Activated CD4-positive, alpha-beta T cell treated with anti-CD3 and anti-CD28 coated beads, Interleukin-2, amount 50 U/mL, for 1 hour (primary cell): ENCODE data around the gene DLGAP3.
A peak's percentile ranks its signal among the peaks of the same experiment; 100 is the strongest.

Experiments
- DNase-seq: peaks from one replicate; pipeline ENCODE4 v3.0.0-alpha.2; 2020

The DLGAP3 gene

GRCh38 chr1:34928699-34929496 is 552 bp downstream of the DLGAP3 start:
- no peak for DNase-seq

DNA sequence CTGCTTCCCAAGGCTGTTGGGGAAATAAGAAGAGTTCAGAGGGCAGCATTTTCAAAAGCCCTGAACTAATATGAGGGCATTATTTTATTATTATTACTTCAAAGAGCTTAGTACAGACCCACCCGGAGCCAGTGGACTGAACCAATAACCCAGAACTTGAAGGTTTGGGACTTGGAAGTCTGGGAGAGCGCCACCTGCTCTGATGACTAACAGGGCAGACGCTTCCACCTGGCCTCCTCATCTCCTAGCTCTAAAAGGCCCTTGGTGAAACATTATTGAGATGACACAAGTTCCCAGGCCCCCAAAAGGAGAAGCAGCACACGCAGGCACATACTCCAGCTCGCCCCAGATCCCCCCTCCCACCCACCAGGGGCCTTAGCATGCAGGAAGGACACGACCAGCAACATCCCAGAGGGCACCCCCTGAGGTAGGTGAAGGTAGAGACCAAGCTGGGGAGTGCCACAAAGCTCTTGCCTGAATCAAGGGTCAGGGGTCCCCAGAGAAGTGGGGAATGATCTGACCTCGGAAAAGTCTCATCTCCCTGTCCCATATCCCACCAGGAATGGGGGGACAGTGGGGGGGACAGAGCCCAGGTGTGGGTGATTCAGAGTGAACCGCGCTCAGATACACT is 1.3 kb downstream of the DLGAP3 start:
- no peak for DNase-seq

DNA sequence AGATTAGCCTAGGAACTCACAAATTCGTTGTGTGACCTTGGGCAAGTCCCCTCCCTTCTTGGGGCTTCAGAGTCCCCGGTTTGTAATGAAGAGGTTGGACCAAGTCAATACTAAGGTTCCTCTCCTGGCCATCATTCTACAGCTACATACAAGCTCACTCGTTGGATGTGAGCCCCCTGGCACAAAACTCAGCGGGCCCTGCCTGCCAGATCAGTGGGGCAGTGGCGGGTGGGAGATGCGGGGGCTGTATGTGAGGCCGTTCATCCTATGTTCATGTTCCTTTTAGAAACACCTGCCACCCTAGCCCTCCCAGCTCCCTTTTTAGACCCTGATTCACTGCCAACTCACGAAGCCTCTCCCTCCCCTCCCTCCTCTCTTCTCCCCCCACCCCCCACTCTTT is 2.1 kb downstream of the DLGAP3 start:
- DNase-seq, result no peak

- DNase-seq, result no peak
These were observed 2.6 kb downstream of the DLGAP3 start for GRCh38 chr1:34926894-34927293.

DNA sequence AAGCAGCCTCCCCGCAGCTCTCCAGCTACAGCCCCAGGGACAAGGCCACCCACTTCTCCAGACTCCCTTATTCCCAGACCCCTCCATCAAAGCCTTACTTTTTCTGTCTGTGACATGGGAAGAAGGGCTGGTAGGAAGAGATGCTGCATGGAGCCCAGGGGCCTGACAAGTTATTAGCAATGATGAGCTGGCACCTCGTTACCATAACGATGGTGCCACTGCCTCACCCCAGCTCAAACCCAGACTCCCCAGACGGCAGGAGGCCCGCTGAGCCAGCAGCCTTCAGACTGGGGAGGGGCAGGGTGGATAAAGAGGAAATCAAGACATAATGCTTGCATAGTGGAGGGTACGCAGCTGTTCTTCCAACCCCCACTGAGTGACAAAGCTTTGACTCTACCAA is 3.3 kb downstream of the DLGAP3 start:
- DNase-seq, result no peak

DNA sequence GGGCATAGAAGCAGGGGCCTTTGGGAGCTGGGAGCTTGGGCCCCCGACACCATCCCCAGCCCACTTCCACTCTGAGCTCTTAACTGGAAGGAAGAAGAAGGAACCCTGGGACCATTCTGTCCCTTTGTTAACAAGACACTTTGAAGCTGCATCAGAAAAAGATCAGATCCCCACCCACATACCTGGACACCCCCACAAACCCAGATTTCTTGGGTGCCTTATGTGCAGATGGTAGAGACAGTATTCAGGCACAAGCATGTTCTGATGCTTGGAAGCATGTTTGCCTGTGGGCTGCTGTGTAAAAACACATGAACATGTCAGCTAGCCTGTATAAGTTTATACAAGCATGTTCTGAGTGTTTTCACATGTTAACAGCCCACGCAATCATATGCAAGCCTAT is 3.7 kb downstream of the DLGAP3 start:
- no peak for DNase-seq

DNA sequence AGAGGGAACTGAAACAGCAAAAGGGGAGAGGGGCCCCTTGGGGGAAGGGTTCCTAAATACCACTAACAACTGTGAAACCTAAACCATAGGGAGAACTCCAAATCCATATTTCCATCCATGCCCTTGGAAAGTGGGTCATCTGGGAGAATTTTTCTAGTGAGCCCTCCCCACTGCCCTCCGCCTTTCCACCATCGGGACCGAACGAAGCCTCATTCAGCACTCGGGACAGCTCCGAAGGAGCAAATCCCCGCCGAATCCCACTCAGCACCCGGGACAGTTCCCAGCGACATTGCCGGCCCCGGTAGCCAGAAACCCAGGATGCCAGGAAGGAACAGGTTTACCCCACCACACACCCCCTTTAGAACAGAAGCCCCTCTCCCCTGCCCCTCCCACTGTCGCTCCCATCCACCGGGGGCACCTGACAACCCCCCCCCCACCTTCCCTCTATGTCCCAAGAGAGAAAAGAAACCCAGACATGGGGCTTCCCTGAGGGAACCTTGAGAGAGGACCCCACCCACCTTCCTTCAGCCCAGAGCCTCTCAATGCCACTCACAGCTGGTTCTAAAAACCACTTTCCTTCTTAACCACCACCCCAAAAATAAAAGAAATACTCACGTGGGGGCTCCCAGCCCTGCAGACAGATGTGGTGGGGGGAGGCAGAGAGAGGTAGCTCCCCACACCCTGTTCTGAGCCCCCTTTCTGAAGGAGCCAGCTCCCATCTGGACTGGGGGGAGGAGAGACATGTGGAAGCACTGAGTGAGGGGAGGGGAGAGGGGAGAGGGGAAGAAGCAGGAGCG is 4.5 kb downstream of the DLGAP3 start:
- DNase-seq, result peak; percentile 50

GRCh38 chr1:34923490-34923889 is 6.0 kb downstream of the DLGAP3 start:
- no peak for DNase-seq

DNA sequence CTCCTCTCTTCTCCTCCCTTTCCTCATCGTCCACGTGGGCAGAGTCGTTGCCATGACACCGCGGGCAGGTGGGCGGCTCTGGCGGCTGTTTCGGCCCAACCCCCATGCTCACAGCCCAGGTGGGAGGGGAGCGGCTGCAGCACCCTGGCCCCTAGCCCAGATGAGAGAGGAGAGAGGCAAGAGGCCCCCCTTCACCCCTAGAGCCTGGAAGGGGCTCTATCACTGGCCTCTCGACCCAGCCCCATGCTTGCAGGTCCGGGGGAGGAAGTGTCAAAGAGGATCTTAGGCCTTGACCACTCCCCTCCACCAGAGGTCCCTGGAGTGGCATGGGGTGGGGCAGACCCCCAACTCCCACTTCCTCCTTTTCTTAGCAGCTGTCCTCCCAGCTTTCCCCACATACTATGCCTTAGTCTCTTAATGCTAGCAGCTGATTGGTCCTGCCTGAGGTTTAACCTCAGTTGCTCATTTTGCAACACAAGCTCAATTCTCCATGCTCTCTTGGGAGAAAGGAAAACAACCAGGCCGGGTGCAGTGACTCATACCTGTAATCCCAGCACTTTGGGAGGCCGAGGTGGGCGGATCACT is 10.4 kb downstream of the DLGAP3 start:
- no peak for DNase-seq

DNA sequence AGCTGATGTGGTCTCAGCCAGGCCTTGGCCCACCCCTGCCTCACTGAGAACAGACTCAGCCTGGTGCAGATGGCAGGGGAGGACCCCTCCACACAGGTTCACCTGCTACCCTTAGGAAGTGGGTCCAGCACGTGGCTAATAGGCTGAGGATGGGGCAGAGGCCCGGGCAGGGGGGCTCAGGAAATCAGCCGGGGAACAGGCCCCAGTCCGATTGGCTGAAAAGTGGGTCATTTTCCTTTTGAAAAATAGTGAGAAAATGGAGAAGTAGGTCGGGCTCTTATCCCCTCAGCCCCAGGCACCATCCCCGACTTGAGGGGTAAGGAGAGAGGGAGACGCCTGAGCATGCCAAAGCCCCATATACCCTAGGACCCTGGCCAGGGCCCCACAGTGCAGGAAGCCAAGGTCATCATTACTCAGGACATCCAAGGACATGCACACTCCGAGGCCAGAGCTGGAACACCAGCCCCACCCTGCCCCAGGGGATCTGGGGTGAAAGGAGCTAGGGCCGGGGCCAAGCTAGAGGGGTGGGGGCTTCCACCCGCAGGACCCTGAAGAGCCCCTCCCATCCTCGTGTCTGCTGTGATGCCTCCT is 11.0 kb downstream of the DLGAP3 start:
- no peak for DNase-seq

- DNase-seq, result no peak
These were observed 12.4 kb downstream of the DLGAP3 start for GRCh38 chr1:34917017-34917416.

GRCh38 chr1:34916104-34916503 is 13.3 kb downstream of the DLGAP3 start:
- no peak for DNase-seq

DNA sequence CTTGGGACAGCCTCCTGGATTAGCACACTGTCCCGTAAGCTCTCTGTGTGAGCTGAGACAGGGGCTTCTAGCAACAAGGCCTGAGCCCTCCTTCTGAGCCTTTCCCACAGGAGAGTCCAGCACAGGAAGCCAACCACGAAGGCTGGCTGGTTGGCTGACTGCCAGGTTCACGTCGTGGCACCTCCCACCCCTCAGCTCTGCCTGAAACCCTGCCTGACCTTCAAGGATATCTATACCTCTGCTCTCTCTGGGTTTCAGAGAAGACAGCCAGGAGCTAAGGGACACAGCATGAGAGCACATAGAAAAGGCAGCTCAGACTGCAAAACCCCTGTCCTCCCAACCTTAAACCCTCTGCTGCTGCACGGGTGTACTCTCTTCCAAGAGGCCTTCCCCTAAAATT is 13.9 kb downstream of the DLGAP3 start:
- DNase-seq, result no peak

DNA sequence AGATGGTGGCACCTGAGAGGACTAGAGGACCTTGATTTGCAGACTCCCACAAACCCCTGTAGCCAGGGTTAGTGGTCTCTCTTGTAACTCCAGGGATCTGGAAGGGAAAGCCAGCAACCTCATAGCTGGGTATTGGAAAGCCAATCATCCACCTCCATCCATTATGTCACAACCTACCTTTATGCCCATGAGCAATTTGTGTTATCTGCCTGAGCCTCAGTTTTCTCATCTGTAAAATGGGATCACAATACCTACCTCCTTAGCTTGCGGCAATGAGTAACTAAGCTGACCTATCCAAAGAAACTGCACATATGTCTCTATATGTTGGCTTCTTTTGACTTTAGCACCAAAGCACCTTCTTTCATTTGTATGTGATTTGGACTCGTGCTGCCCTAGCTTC is 14.5 kb downstream of the DLGAP3 start:
- no peak for DNase-seq

DNA sequence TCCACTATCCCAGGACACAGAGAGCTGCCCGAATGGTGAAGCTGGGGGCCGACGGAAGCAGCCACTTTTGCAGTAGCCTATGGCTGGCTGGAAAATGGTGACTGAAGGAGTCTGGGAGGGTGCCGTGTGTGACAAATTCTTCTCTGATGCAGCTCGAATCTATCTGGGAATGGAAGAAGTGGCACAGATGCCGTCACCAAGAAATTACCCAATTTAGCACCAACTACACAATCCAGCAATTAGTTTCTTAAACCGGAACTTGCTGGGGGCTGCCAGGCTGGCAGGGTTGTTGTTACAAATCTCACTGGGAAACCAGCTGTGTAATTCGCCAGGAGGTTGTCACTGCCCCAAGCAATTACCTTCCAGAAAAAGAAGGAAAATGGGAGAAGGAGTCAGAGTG is 18.0 kb downstream of the DLGAP3 start:
- no peak for DNase-seq

- no peak for DNase-seq
These were observed 19.0 kb downstream of the DLGAP3 start for GRCh38 chr1:34910425-34910824.

DNA sequence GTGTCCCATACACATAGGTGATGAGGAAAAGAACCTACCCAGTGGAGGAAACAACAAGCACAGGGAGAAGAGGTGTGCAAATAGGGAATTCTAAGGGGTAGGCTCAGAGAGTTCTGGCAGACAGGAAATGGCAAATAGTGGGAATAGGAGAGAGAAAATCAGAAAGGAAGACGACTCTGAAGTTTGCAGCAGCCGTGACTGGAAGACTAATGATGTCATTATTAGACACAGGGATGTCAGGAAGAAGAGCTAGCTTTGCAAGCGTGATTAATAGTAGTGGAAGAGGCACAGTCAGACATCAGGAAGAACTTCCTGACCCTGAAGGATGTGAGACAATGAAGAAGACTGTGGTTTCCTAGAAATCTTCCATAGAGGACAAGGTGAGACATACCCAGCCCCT is 21.1 kb downstream of the DLGAP3 start:
- no peak for DNase-seq

- no peak for DNase-seq
These were observed 21.9 kb downstream of the DLGAP3 start for GRCh38 chr1:34907487-34908090.

DNA sequence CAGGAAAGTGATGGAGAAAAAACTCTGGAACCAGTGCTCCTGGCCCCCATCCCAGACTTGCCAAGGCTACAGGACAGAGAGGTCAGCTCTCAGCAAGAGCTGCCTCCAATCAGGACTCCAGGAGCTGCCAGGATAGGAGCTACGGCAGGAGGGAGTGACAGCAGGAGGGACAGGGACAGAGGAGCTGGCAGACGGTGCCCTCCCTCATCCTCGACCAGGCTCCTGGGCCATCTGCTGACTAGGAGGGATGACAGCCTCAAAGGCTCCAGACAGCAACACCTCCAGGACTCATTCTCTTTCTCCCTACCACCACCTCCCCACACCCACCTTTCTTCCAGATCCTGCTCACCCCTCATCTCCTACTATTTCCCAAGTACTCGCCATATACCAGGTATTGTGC is 22.7 kb downstream of the DLGAP3 start:
- DNase-seq, result no peak

GRCh38 chr1:34906222-34906621 is 23.2 kb downstream of the DLGAP3 start:
- no peak for DNase-seq

DNA sequence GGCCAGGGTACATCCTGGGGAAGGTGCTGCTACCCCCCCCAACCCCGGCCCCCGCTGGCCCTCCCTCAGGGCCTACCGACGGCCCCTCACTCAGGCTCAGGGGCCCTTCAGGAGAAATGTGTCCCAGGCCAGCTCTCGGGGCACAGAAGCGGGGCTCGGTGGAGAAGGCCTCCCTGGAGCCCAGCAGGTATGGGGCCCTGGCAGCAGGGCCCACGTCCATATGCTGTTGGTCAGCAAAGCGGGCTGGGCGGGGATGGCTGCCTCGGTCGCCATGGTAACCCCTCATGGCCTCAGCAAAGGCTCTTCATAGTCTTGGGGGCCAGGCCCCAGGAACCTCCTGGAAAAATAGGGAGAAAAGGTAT is 24.4 kb downstream of the DLGAP3 start:
- no peak for DNase-seq

DNA sequence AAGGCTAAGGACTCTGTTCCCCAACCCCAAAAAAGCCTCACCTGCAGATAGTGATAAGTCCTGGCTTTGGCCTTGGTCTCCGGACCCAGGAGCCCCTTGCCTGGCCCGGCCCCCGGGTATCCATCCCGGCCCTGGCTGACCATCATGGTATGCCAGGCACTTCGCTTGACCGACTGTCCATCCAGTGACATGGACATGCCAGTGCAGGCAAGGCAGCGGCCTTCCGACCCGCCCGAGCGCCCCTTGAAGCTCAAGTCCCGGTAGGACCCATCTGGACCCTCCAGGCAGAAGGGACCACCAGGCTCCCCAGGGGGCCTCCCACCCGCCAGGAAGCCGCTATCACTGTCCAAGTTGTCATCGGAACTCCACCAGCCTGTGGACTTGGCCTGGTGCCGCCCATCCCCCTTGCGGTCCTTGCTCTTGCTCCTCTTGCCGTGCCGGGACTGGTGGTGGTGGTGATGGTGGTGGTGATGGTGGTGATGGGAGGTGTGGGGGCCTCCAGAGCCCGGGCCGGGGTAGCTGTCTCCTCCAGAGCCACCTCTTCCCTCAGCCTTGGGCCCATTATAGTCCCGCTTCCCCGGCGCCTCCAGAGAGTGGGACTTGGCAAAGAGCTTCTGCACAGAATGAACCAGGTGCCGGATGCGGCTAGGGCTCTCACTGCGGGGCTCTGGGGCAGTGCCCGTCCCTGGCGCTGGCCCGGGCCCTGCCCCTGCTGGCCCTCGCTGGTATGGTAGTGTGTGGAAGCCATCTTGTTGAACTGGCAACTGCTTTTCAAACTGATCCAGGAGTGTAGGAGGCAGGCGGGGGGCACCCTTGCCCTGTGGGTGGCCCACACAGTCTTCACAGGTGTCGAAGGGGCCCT is 25.0 kb downstream of the DLGAP3 start:
- DNase-seq, result no peak
